Activated T-cell treated with anti-CD3 and anti-CD28 coated beads for 4 hours (primary cell): ENCODE data around the gene KRT78.

Experiments
- DNase-seq: peaks from one replicate; pipeline ENCODE4 v3.0.0-alpha.2; 2020

The KRT78 gene

DNA sequence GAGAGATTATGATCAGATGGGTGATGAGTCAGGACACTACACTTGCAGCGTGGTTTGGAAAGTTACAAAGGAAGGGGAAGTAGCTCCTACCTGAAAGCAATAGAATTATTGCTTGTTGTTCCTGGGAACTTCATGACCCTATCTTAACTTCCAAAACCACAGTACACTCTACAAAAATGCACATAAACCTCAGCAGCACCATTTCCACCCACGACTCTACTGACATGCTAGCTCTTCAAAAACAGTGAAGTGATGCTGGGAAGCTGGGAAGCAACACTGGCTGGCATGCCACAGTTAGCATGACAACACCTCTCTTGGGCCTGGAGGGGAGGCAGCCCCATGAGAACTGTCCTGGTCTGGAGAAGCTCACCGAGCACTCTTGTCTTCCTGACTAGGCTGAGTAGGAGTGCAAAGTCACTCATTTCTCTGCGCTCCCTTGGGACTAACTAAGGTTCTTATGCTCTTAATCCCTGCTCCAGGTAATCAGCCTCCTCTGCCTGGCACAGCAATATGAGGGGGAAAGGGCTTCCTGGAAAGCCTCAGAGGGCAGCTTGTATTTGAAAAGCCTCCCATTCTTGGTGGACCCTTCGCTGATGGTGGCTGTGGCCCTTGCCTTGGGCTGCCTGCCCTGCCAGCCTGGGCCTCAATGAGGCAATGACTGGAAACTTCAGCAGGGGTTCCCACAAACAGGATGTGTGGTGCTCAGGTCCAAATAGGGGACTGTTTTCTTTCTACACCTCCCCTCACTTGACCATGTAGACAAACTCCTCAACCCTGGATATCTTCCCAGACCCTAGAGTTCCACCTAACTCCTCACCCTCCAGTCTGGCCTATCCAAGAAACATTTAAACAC, 54.1 kb downstream of the KRT78 start:
- no peak for DNase-seq

DNA sequence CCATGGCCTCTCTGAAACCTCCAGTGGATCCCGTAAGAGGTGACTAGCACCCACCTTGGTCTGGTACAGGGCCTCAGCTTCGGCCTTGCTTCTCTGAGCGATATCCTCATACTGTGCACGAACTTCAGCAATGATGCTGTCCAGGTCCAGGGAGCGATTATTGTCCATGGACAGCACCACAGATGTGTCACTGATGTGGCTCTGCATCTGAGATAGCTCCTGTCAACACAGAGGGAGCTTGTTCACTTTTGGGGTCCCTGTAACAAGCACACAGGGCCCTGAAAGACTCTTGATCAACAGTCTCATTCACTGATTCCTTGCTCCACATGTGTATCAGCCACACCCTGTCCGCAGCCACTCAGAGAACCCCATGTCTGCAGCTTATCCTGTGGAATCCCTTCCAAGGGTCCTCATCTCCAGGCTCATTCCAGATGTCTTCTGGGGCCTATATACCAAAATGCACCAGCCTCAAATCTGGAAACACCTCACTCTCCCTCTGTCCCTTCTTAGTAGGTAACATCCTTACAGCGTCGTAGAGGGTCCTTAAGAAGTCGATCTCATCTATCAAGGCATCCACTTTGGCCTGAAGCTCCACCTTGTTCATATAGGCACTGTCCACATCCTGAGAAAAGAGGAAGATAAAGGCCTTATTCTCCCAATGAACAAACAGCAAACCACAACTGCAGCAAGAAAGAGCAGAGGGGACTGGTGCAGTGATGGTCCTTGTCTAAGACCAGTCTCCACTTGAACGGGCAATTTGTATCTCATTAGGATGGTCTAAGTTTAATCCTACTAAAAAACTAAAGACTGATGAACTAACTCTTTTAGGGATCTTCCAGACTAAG, 56.4 kb downstream of the KRT78 start:
- DNase-seq, result no peak

GRCh38 chr12:52791271-52792184, 57.3 kb downstream of the KRT78 start:
- no peak for DNase-seq

- DNase-seq, result no peak
Observed at GRCh38 chr12:52790427-52791270, 58.1 kb downstream of the KRT78 start.

DNA sequence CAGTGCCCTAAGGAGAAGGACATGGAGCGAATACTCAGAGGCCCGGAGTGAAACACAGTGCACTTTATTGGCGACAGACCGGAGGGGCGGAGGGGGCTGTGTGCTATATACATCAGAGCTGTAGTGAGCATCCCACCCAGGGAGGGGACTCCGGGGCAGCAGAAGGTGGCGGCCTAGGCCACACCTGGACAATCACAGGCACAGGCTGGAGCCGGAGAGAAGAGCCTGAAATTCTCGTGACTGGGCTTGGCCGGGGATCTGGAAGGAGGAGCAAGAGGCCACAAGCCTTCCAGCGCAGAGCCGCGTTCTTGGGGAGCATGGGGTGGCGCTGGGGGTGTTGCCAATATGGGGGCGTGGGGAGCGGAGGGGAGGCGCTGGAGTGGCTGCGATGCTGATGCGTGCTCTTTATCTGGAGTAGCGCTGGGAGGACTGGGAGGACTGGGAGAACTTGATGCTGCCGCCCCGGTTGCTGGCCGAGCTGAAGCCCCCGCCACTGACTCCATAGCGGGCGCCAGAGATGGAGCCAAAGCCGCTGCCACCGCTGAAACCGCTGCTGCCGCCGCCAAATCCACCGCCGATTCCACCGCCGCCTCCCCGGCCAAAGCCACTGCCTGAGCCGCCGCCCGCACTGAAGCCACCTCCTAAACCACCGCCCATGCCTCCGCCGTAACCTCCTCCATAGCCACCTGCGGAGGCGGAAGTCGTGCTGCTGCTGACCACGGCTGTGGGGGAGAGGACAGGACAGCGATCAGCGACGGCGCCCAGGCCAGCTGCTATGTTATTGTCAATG, 59.0 kb downstream of the KRT78 start:
- DNase-seq, result no peak

DNA sequence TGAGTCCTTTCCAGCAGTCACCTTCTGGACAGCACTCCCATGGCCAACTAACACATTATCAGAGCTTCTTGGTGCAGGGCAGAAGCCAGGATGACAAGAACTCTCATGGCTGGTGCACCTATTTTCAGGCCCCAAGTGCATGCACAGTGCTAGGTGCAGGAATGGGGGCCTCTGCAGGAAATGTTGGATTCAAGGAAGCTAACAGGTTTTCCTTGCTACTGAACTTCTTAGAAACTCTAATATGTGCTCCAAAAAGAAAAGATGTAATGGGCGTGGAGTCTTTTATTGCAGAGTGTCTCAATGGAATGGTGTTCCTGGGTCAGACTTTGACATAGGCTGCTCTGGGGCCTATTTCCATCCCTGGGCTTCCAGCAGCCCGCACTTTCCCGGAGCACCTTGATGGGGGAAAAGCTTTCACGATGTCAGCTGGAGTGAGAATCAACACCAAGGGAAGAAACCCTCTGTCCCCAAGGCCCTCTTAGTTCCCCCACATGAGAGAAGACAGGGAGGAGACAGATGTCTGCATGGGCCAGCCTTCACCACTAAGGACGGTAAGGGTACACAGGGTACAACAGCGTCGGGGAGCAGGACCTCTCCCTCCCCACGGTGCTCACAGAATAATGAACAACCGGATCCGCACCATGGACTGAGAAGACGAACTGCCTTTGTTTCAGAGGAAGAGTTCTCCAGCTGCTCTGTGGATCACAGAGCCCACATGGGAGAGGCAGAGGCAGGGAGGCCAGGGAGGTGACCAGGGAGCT, 59.7 kb downstream of the KRT78 start:
- no peak for DNase-seq

- no peak for DNase-seq
Observed at GRCh38 chr12:52788192-52788875, 60.5 kb downstream of the KRT78 start.
